DOHH2 (cell line): ENCODE results near the gene BCL2L11.

ENCODE experiments used
- CTCF ChIP-seq: fragments of 200-600 bp; sonication (generic); IDR thresholded peaks from one replicate; pipeline ENCODE4 v1.5.1; 2014; ENCODE audit warnings: antibody characterized with exemption, mild to moderate bottlenecking, low read depth, low read length; ENCODE audit not compliant: poor library complexity, severe bottlenecking
- EZH2phosphoT487 ChIP-seq: fragments of 200-600 bp; sonication (generic); IDR thresholded peaks from 2 replicates; pipeline ENCODE4 v1.6.1; 2017; ENCODE audit warnings: borderline replicate concordance, mild to moderate bottlenecking, antibody characterized with exemption, low read length, moderate library complexity, mixed read lengths

- TF ChIP-seq CTCF, result no peak
- TF ChIP-seq EZH2phosphoT487, result no peak
Observed at GRCh38 chr2:111199840-111200239, 79.1 kb downstream of the BCL2L11 start.
